ENCODE results near the gene SLC22A23.

The SLC22A23 gene

DNA sequence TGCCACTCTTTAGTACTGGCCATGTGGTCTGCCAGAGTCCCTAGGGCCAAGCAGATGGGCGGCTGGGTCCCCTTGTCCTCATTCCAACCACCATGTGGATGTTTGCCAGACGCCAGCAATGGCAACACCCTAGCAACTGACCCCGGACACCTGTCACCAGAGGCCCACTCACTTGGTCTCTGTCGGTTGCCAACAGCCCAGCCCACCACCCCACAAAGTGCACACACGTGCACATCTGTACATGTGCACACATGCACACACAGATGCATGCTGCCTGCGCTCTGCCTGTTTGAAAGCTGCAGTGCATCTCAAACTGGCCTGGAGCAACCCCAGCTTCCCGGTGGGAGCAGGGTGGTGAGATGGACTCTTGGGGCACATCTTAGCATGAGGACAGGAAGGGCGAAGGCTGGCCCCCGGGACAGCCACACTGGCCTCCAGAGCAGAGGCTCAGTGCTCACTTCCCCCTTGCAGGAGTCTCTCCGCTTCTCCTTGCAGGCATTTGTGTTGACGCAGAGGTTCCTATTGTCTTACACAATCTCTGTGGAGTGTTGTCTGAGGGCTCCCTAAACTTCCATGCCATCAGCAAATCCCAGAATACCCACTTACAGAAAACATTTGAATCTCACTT is 144.1 kb downstream of the SLC22A23 start:
- Mint-ChIP-seq H3K27ac (no peak overlapping the region), H3K4me1 (no peaks in the 10 kb centered on the region), H3K4me3 (no peak overlapping the region), H3K36me3 (no peaks in the 10 kb centered on the region), H3K9me3 (no peaks in the 10 kb centered on the region), H3K27me3 (peaks cover 24% of the 10 kb centered on the region)
- no peak for ATAC-seq

DNA sequence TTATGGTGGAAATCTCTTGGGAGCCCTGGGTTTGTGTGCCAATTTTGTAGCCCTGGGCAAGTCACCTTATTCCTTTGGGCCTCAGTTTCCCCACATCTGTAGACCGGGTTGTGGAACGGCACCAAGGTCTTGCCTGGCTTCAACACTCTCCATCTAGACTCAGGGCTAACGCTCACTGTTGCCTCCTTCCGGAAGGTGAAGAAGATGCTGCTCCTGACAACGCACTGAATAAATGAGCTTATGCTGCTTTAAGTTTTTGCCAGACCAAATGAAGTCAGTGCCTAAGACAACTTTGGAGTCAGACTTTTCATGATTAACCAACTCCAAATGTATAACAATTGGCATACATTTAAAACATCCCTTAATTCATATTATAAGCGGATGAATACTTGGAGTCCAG is 145.0 kb downstream of the SLC22A23 start:
- no peak for ATAC-seq
- Mint-ChIP-seq H3K27me3 (peaks cover 15% of the 10 kb centered on the region), H3K4me1 (no peaks in the 10 kb centered on the region), H3K36me3 (no peaks in the 10 kb centered on the region), H3K4me3 (no peak overlapping the region), H3K9me3 (no peaks in the 10 kb centered on the region), H3K27ac (no peak overlapping the region)

DNA sequence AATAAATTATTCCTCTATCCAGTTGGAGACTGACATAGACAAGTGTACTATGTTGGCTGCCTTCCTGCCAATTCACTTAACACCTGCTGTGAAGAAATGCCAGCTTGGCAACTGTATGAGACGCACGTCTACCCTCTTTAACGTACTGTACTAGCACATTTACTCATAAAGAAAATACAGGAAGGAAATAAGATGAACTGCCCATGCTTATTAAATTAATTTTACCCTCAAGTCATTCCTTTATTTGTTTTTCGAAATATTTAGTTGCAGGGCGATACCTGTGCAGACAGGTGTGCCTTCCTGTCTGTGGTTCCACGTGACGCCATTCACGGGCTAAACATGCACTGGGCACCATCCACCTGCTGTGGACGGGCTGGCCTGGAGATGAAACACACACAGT is 146.1 kb downstream of the SLC22A23 start:
- no peaks in the 10 kb centered on the region for H3K4me1 Mint-ChIP-seq
- no peaks in the 10 kb centered on the region for H3K36me3 Mint-ChIP-seq
- ATAC-seq: no peak
- H3K4me3 Mint-ChIP-seq: no peak overlapping the region
- peaks cover 15% of the 10 kb centered on the region for H3K27me3 Mint-ChIP-seq
- peaks cover 3% of the 10 kb centered on the region for H3K9me3 Mint-ChIP-seq
- H3K27ac Mint-ChIP-seq: no peak overlapping the region

DNA sequence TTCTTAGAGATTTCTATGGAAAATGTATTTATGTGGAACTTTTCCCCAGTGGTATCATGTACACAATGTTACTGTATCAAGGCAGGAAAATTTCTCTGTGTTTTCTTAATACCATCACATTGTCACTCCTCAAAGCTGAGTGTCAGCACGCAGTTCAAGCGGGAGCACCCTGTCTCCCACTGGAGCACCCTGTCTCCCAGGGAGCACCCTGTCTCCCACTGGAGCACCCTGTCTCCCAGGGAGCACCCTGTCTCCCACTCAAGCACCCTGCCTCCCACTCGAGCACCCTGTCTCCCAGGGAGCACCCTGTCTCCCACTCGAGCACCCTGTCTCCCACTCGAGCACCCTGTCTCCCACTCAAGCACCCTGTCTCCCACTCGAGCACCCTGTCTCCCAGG is 146.8 kb downstream of the SLC22A23 start:
- peaks cover 22% of the 10 kb centered on the region for H3K27me3 Mint-ChIP-seq
- no peak for ATAC-seq
- no peak overlapping the region for H3K4me3 Mint-ChIP-seq
- H3K27ac Mint-ChIP-seq: no peak overlapping the region
- H3K4me1 Mint-ChIP-seq: no peaks in the 10 kb centered on the region
- H3K9me3 Mint-ChIP-seq: peaks cover 4% of the 10 kb centered on the region
- no peaks in the 10 kb centered on the region for H3K36me3 Mint-ChIP-seq

DNA sequence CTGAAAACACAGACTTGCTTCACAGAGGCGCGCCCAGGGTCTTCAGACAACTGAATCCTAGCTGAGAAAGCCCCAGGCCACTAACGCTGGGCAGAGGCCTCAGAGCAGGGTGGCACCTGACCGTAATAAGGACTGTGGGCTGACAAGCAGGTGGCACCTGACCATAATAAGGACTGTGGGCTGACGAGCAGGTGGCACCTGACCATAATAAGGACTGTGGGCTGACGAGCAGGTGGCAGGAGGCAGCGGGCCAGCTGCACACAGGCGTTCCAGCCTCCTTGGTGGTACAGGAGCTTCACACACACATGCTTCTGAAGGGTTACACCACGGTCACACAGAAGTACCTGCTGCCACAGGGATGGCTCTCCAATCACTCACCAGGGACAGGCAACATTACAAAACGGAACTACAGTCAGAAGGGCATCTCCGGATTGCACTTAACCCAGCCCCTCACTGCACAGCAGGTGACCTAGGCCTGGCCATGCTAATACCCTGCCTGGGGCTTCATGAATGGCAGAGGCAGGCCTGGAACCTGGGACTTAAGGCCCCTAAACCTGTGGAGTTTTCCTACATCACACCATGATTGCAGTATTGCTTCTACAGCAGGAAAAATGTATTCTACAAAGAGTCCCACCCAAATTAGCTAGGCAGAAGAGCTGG is 147.3 kb downstream of the SLC22A23 start:
- no peaks in the 10 kb centered on the region for H3K36me3 Mint-ChIP-seq
- peaks cover 4% of the 10 kb centered on the region for H3K9me3 Mint-ChIP-seq
- H3K27me3 Mint-ChIP-seq: peaks cover 27% of the 10 kb centered on the region
- no peak for ATAC-seq
- H3K4me1 Mint-ChIP-seq: no peaks in the 10 kb centered on the region
- no peak overlapping the region for H3K4me3 Mint-ChIP-seq
- no peak overlapping the region for H3K27ac Mint-ChIP-seq

DNA sequence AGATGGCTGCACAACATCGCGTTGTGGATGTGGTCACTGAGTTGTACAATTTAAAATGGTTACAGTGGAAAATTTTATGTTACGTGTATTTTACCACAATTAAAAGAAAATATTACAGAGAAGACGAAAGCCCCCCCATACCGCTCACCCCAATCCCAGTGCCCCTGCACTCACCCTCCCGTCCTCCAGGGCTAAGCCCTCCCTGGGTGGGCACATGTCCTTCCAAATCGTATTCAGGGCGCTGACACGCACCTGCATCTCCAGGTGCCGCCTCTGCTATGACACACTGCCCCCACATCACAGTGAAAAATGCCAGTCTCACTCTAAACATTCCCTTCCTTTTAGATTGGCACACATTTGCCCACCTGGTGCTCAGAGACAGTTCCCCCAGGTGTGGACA is 148.7 kb downstream of the SLC22A23 start:
- Mint-ChIP-seq H3K27ac (no peak overlapping the region), H3K9me3 (peaks cover 4% of the 10 kb centered on the region)
- ATAC-seq: no peak

DNA sequence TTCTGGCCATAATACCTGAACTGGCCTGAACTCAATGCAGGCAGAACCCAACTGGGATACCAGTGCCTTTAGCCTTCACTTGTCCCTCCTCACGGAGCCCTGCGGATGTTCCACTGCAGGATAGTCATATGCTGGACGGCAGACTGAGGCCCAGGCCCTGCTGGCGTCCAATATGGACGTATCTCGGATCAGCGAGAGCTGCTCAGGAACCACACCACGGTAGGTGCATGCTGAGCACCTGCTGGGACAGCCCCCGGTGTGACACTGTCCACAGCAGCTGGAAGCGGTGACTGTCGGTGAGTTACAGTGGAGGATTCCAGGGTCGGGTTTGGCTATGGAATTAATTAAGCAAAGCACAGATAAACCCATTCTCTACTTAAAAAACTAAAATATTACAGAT is 149.4 kb downstream of the SLC22A23 start:
- ATAC-seq: no peak
- peaks cover 48% of the 10 kb centered on the region for H3K27me3 Mint-ChIP-seq
- no peaks in the 10 kb centered on the region for H3K4me1 Mint-ChIP-seq
- peaks cover under 1% of the 10 kb centered on the region for H3K36me3 Mint-ChIP-seq
- no peak overlapping the region for H3K4me3 Mint-ChIP-seq
- peaks cover 4% of the 10 kb centered on the region for H3K9me3 Mint-ChIP-seq
- no peak overlapping the region for H3K27ac Mint-ChIP-seq

More for the DNA sequence above, 148.7 kb downstream of the SLC22A23 start:
- H3K27me3 Mint-ChIP-seq: peaks cover 41% of the 10 kb centered on the region
- no peaks in the 10 kb centered on the region for H3K36me3 Mint-ChIP-seq
- H3K4me1 Mint-ChIP-seq: no peaks in the 10 kb centered on the region
- no peak overlapping the region for H3K4me3 Mint-ChIP-seq

DNA sequence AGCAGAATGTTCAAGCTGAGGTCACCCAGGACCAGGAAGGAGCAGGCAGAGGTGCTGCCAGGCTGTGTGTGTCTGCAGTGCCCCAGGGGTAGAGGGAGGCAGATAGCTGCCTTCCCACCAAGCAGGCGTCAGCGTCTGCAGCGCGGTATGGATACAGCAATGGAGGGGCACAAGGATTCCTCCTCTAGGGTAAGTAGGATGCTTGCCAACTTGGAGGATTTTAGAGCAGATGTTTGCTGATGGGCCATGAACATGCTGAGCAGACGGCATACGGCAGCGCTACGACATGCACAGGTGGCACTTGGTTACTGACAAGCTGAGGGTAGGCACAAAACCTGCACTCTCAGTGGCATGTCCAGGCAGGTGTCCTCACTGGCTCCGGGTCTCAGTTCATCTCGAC is 150.0 kb downstream of the SLC22A23 start:
- Mint-ChIP-seq H3K4me1 (no peaks in the 10 kb centered on the region), H3K4me3 (no peak overlapping the region), H3K9me3 (peaks cover 4% of the 10 kb centered on the region), H3K36me3 (peaks cover 6% of the 10 kb centered on the region), H3K27ac (no peak overlapping the region), H3K27me3 (peaks cover 54% of the 10 kb centered on the region)
- ATAC-seq: no peak

DNA sequence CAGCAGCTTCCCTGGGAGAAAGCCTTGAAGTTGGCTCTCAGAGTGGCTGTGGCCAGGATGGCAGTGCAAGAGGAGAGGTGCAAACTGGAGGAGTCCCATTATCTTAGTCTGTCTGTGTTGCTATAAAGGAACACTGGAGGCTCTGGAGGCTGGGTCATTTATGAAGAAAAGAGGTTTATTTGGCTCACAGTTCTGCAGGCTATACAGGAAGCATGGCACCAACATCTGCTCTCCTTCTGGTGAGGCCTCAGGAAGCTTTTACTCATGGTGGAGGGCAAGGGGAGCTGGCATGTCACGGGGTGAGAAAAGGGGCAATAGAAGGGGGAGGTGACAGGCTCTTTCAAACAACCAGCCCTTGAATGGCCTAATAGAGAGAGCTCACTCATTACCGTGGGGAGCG is 151.0 kb downstream of the SLC22A23 start:
- H3K4me1 Mint-ChIP-seq: no peaks in the 10 kb centered on the region
- H3K4me3 Mint-ChIP-seq: no peak overlapping the region
- peaks cover 4% of the 10 kb centered on the region for H3K9me3 Mint-ChIP-seq
- H3K36me3 Mint-ChIP-seq: peaks cover 6% of the 10 kb centered on the region
- peaks cover 51% of the 10 kb centered on the region for H3K27me3 Mint-ChIP-seq
- no peak for ATAC-seq
- no peak overlapping the region for H3K27ac Mint-ChIP-seq

DNA sequence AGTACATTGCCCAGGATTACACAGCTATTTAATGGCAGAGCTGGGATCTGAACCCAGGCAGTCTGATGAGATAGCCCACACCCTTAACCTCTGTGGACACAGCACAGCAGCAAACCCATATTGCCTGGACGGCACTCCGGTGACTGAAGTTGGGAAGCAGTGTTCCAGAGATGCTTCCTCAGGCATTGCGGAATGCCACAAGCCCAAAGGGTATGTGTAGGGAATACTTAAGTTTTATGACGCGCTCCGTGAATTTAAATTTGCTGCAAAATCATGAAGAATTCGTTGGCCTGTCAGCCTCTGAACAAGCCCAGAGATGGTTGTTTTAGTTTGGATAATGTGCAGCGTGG is 151.7 kb downstream of the SLC22A23 start:
- Mint-ChIP-seq H3K27ac (no peak overlapping the region), H3K36me3 (peaks cover 6% of the 10 kb centered on the region), H3K4me1 (no peaks in the 10 kb centered on the region), H3K9me3 (peaks cover 4% of the 10 kb centered on the region), H3K4me3 (no peak overlapping the region), H3K27me3 (peaks cover 45% of the 10 kb centered on the region)
- no peak for ATAC-seq

DNA sequence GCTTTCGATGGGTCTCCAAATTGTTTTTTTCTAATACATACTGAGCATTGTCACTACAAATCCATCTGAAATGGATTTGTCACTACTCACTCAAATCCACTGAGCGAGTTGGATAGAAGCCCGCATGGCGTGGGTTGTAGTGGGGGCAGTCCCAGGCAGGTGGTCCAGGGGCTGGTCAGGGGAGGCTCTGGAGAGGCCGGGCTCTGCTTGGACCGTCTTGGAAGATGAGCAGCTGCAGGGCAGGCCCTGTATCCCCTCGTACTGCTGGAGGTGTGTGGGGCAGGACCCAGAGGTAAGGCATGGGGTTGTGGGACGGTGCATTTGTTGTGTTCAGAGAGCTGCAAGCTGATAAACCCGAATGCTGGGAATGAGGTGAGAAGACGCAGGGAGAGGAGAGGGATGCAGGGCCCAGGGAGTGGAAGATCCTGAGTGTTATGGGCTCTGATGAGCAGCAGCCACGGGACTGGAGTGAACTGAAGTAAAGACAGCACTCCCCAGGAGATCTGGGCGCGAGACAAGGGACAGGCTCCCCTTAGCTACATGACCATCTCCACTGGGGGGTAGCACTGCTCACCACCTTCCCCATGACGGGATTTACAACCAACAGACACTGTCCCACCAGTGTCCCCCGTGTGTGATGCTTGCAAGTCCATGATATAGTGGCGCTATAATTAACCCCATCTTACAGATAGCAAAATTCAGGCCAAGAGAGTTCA is 152.2 kb downstream of the SLC22A23 start:
- Mint-ChIP-seq H3K4me3 (no peak overlapping the region), H3K36me3 (peaks cover 6% of the 10 kb centered on the region), H3K4me1 (no peaks in the 10 kb centered on the region), H3K9me3 (peaks cover 4% of the 10 kb centered on the region), H3K27ac (no peak overlapping the region), H3K27me3 (peaks cover 44% of the 10 kb centered on the region)
- no peak for ATAC-seq

DNA sequence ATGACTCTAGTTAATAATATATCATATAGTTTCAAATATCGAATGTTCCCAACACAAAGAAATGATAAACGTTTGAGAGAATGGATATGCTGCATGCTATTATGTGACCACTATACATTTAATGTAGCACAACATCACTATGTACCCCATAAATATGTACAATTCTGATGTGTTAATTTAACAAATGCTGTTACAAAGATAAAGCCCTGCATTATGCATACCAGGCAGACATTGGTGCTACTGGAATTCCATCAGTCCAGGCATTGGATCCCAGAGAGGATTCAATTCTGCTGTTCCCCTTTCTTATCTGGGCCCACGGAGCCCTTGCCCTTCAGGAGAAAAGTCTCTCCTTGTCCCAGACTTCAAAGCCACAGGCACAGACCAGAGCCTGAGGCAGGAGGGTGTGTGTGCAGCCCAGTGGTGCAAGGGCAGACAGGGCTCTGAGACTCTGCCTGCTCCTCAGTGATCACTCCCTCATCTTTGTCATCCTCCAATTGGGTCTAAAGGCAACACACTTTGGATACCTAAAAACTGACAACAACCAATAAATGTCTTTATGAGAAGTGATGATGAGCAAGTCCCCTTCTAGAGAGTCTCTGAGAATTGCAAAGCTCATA is 152.9 kb downstream of the SLC22A23 start:
- no peaks in the 10 kb centered on the region for H3K4me1 Mint-ChIP-seq
- H3K27me3 Mint-ChIP-seq: peaks cover 44% of the 10 kb centered on the region
- H3K36me3 Mint-ChIP-seq: peaks cover 6% of the 10 kb centered on the region
- no peak for ATAC-seq
- no peak overlapping the region for H3K4me3 Mint-ChIP-seq
- H3K27ac Mint-ChIP-seq: no peak overlapping the region
- H3K9me3 Mint-ChIP-seq: peaks cover 4% of the 10 kb centered on the region

DNA sequence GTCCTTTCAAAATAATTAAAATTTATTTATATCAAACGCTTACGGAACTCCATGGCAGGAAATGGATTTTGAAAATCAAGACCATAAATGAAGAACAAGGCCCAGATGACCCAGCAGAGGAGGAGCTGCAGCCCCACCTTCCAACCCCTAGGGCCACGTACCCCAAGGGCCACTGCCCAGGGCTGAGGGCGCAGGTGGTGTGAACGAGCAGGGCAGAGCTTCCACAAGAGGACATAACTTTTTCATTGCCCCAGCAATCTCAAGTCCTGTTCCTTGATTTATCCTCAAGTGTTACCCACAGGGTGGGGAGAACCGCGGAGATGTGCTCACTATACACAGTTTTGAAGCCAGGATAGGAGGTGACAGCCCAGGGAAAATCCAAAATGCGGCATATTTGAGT is 155.3 kb downstream of the SLC22A23 start:
- Mint-ChIP-seq H3K4me1 (no peaks in the 10 kb centered on the region), H3K9me3 (peaks cover 4% of the 10 kb centered on the region), H3K4me3 (no peak overlapping the region), H3K27ac (no peak overlapping the region), H3K27me3 (peaks cover 66% of the 10 kb centered on the region), H3K36me3 (peaks cover 6% of the 10 kb centered on the region)
- ATAC-seq: no peak

DNA sequence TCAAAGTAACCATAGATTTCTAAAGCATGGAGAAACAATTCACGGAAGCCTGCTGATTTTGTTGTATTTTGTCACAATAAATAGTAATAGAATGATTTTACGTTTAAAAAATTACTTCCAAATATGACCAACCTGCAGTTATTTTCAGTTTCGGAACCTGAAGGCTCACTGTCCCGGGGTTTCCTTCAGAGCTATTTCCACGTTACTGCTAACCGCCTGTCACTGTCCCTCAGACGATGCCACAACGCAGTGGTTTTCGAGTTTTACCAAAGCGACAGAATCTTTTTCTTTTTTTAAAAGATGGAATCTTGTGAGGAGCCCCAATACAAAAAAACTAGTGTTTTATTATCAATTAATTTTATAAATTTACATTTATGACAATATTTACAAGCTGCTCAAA is 157.6 kb downstream of the SLC22A23 start:
- Mint-ChIP-seq H3K27ac (no peak overlapping the region), H3K9me3 (no peaks in the 10 kb centered on the region), H3K36me3 (peaks cover 6% of the 10 kb centered on the region), H3K4me3 (no peak overlapping the region), H3K27me3 (peaks cover 65% of the 10 kb centered on the region), H3K4me1 (no peaks in the 10 kb centered on the region)
- no peak for ATAC-seq

DNA sequence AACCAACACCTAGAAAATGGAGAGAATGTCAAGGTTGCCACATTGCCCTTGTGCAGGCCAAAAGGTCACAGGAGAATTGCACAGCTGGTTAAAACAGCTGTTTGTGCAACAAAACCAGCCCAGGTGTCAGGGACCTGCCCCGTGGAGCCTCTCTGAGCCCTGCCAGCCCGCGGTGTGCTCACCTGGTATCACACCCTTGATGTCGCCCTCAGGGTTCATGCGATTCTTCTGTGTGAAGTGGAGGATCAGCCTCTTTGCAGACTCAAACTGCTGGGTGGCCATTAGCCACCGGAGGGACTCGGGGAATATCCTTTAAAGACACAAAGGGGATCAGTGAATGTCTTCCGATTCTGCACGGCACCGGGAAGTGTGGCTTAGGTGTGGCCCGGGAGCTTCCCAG is 158.9 kb downstream of the SLC22A23 start:
- ATAC-seq: no peak
- no peak overlapping the region for H3K27ac Mint-ChIP-seq

More for the DNA sequence above, 158.9 kb downstream of the SLC22A23 start:
- peaks cover 53% of the 10 kb centered on the region for H3K27me3 Mint-ChIP-seq
- H3K4me3 Mint-ChIP-seq: no peak overlapping the region
- no peaks in the 10 kb centered on the region for H3K9me3 Mint-ChIP-seq
- H3K4me1 Mint-ChIP-seq: no peaks in the 10 kb centered on the region
- peaks cover 6% of the 10 kb centered on the region for H3K36me3 Mint-ChIP-seq

Measured in stimulated activated memory B cell treated with anti-CD40 and anti-IgM and Interleukin-4, amounts not matched to agents 10 μg/mL and 1 μg/mL and 100 μg/mL, for 72 hours (primary cell).